ENCODE results near the gene TNS1. TPM values are rescaled to one million over a fixed set of nuclear protein-coding genes. Genes with fewer than 3 reads are reported as not detected.

Gene TNS1
- total and polyA plus RNA-seq, 2 experiments from 2014 or later = 16.2 to 27.6 TPM

DNA sequence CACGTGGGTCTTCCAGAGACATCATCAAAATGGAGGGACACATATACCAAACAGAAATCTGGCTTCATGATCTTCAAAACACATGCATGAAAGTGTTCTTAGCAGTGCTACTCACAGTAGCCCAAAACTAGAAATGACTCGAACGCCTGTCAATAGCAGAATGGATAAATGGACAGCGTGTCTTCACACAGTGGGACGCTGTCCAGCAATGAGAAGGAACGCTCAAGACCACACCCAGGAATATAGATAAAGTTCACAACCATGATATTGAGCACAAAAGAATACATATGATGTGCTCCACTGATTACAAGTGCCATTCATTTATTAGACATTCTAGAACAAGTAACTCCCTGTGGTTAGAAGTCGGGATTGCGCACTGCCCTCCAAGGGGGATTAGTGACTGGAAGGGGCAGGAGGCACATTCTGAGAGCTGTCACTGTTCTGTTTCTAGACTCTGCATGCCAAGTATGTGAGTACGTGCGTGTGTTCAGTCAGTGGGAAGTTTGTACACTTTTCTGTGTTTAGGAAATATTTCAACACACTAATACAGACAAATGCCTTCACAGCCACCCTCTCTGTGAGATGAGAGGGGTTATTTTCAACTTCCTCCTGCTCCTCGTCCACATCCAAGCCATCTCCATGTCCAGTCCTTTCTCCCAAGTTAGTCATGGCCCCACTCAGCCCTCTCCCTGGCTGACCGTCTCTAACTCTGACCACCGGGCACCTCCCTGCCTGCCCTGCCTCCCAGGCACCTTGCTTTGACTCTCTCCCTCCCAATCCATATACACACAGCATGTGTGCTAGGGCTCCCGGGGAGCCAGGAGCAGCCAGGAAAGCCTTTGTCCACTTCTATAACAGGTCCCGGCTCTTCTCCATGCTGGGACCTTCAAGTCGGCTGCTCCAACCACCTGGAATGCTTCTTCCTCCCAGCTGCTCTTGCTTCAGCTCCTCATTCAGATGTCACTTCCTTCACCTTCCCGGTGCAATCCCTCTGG is 26.9 kb upstream of the TNS1 start:
- no peak for TF ChIP-seq EZH2 (IDR thresholded peaks at IDR 0.05; ENCODE audit: borderline replicate concordance)
- TF ChIP-seq, protein P1, sequence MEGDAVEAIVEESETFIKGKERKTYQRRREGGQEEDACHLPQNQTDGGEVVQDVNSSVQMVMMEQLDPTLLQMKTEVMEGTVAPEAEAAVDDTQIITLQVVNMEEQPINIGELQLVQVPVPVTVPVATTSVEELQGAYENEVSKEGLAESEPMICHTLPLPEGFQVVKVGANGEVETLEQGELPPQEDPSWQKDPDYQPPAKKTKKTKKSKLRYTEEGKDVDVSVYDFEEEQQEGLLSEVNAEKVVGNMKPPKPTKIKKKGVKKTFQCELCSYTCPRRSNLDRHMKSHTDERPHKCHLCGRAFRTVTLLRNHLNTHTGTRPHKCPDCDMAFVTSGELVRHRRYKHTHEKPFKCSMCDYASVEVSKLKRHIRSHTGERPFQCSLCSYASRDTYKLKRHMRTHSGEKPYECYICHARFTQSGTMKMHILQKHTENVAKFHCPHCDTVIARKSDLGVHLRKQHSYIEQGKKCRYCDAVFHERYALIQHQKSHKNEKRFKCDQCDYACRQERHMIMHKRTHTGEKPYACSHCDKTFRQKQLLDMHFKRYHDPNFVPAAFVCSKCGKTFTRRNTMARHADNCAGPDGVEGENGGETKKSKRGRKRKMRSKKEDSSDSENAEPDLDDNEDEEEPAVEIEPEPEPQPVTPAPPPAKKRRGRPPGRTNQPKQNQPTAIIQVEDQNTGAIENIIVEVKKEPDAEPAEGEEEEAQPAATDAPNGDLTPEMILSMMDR (IDR thresholded peaks at IDR 0.05; ENCODE audit: poor library complexity) = no peak
- no peak for TF ChIP-seq EZH2phosphoT487 (IDR thresholded peaks at IDR 0.05; ENCODE audit: low read depth, severe bottlenecking, unreplicated experiment)
- Histone ChIP-seq H4K20me1 (ENCODE audit: insufficient read depth, poor library complexity, severe bottlenecking) (no peaks in the 10 kb centered on the region), H3K79me2 (no peaks in the 10 kb centered on the region), H3K9me3 (ENCODE audit: low read depth) (no peaks in the 10 kb centered on the region), H2AFZ (no peak overlapping the region), H3K9me2 (replicated peaks; ENCODE audit: insufficient read depth) (no peaks in the 10 kb centered on the region), H3K4me1 (ENCODE audit: insufficient read depth) (peaks cover 10% of the 10 kb centered on the region), H3K4me2 (no peak overlapping the region), H3K36me3 (replicated peaks; ENCODE audit: insufficient read depth, low read depth) (no peaks in the 10 kb centered on the region), H3K27ac (peak overlapping the region; percentile 33), H3K27me3 (peaks cover 20% of the 10 kb centered on the region), H3K4me3 (no peak overlapping the region)
- 76% methylated on average over 17 of the region's 17 CpGs for WGBS (ENCODE audit: low lambda C conversion rate, missing lambda C conversion rate)
- DNase-seq (ENCODE audit: low spot score) = no peak

DNA sequence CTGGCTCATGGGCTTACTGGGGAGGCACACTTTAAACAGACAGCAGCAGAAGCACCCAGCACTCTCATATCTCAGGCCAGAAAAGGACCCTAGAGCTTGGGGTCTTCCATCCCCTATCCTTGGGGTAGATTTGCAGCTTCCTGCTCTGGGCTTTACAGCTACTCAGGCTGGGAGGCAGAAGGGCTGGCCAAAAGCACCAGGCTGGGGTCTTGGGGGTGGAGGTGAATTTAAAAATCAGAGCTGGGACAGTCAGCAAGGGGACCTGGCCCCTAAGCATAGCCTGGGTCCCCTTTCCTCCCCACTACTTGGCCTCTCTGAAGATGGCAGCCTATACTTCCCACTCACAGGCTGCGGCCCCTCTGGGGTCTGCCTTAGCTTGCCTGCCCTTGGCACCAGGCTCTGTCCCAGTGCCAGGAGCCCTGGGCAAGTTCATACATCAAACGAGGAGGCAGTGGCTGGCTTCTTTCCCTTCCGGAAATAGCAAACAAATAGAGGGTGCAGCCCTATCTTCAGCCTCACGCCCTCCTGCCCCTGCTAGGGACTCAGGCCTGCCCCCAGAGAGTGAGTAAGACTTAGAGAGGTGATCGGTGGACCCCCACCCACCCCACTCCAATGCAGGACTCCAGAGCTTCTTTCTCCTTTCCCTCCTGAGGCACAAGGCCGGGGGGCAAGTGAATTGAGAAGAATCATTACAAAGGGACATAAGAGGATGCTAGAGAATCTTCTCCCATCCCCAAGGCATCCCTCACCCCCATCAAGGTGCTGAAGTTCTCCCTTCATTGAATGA is 26.0 kb upstream of the TNS1 start:
- no peaks in the 10 kb centered on the region for H3K9me2 ChIP-seq (replicated peaks; ENCODE audit: insufficient read depth)
- H3K27me3 ChIP-seq = peaks cover 11% of the 10 kb centered on the region
- no peaks in the 10 kb centered on the region for H3K36me3 ChIP-seq (replicated peaks; ENCODE audit: insufficient read depth, low read depth)
- no peaks in the 10 kb centered on the region for H3K79me2 ChIP-seq
- no peak overlapping the region for H3K4me2 ChIP-seq
- whole genome bisulfite sequencing (ENCODE audit: low lambda C conversion rate, missing lambda C conversion rate) = 78% methylated on average over 6 of the region's 6 CpGs
- DNase-seq (ENCODE audit: low spot score) = no peak
- peaks cover 1% of the 10 kb centered on the region for H3K4me1 ChIP-seq (ENCODE audit: insufficient read depth)
- TF ChIP-seq EZH2phosphoT487 (IDR thresholded peaks at IDR 0.05; ENCODE audit: low read depth, severe bottlenecking, unreplicated experiment) (no peak), EZH2 (IDR thresholded peaks at IDR 0.05; ENCODE audit: borderline replicate concordance) (no peak)
- TF ChIP-seq, protein P1 (IDR thresholded peaks at IDR 0.05; ENCODE audit: poor library complexity) = no peak
- H2AFZ ChIP-seq = no peak overlapping the region
- no peak overlapping the region for H3K27ac ChIP-seq
- H4K20me1 ChIP-seq (ENCODE audit: insufficient read depth, poor library complexity, severe bottlenecking) = no peaks in the 10 kb centered on the region
- no peak overlapping the region for H3K4me3 ChIP-seq
- no peaks in the 10 kb centered on the region for H3K9me3 ChIP-seq (ENCODE audit: low read depth)

DNA sequence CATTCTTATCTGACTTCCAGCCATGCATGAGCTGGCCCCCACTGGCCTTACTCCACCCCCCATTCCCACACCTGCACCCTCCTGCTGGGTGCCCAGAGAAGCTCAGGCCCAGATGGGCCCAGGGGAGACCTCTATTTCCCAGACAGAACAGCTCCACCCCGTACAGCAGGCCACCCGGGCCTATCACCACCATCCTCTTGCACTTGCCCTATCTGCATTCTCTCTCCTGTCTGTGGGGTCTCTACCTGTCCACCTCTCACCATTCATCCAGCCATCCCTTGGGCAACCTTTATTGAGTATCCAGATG is 25.3 kb upstream of the TNS1 start:
- Histone ChIP-seq H3K9me2 (replicated peaks; ENCODE audit: insufficient read depth) (no peaks in the 10 kb centered on the region), H3K4me3 (no peak overlapping the region), H3K79me2 (no peaks in the 10 kb centered on the region), H2AFZ (no peak overlapping the region), H3K36me3 (replicated peaks; ENCODE audit: insufficient read depth, low read depth) (no peaks in the 10 kb centered on the region), H3K27ac (no peak overlapping the region), H3K4me2 (no peak overlapping the region), H3K4me1 (ENCODE audit: insufficient read depth) (no peaks in the 10 kb centered on the region), H4K20me1 (ENCODE audit: insufficient read depth, poor library complexity, severe bottlenecking) (no peaks in the 10 kb centered on the region), H3K9me3 (ENCODE audit: low read depth) (no peaks in the 10 kb centered on the region), H3K27me3 (peaks cover 4% of the 10 kb centered on the region)
- DNase-seq (ENCODE audit: low spot score) = no peak
- 87% methylated on average over 2 of the region's 2 CpGs for WGBS (ENCODE audit: low lambda C conversion rate, missing lambda C conversion rate)
- TF ChIP-seq EZH2 (IDR thresholded peaks at IDR 0.05; ENCODE audit: borderline replicate concordance) (no peak), EZH2phosphoT487 (IDR thresholded peaks at IDR 0.05; ENCODE audit: low read depth, severe bottlenecking, unreplicated experiment) (no peak)
- TF ChIP-seq, protein P1 (IDR thresholded peaks at IDR 0.05; ENCODE audit: poor library complexity) = no peak

All from hepatocyte (in vitro differentiated cells).